Right lobe of liver (tissue), 4 donors: ENCODE data around the gene TTLL6.

Experiments used
- CTCF ChIP-seq, 4 donors: fragments of 200-600 bp in 3 of 4; fragments of 450-650 bp in 1 of 4; IDR thresholded peaks; one replicate each; pipeline versions ENCODE4 v1.5.1 to v1.8.0; 2016 to 2022; ENCODE audit warnings: antibody characterized with exemption in 4 of 4, mild to moderate bottlenecking in 2 of 4
- POLR2A ChIP-seq: fragments of 450-650 bp; IDR thresholded peaks from one replicate; pipeline ENCODE4 v1.6.1; 2017; ENCODE audit warnings: antibody characterized with exemption, mild to moderate bottlenecking
- donor health status: DM: no; HTN: no; CAD: no.
- donor health status: DM: no; HTN: no; CAD: no.
- donor health status: DM: no; HTN: yes; CAD: no.

GRCh38 chr17:48752399-48753288 is 64.4 kb downstream of the TTLL6 start:
- no peak for TF ChIP-seq CTCF (IDR thresholded peaks at IDR 0.05)
- TF ChIP-seq POLR2A = no peak
